KOPT-K1 (cell line): Measurements from ENCODE around the gene SUN2.

Source experiments
- H3K27ac ChIP-seq: fragments of 200-600 bp; sonication (generic); 2 replicates; pipeline ENCODE4 v1.5.1; 2016; ENCODE audit warnings: antibody characterized with exemption, mild to moderate bottlenecking, low read depth, low read length; ENCODE audit not compliant: poor library complexity, severe bottlenecking
- H3K36me3 ChIP-seq: fragments of 200-600 bp; sonication (generic); 2 replicates; pipeline ENCODE4 v1.5.1; 2017; ENCODE audit warnings: antibody characterized with exemption, mild to moderate bottlenecking, low read length, moderate library complexity; ENCODE audit not compliant: insufficient read depth
- H3K9me3 ChIP-seq: fragments of 200-600 bp; sonication (generic); 2 replicates; pipeline ENCODE4 v1.5.1; 2017; ENCODE audit warnings: antibody characterized with exemption, low read length, mild to moderate bottlenecking; ENCODE audit not compliant: insufficient read depth, poor library complexity, severe bottlenecking

SUN2 gene

GRCh38 chr22:38751066-38751421 lies 4.8 kb downstream of the SUN2 start:
- H3K9me3 ChIP-seq: no peaks in the 10 kb centered on the region
- peak overlapping the region; percentile 62 for H3K27ac ChIP-seq
- H3K36me3 ChIP-seq: peaks cover 79% of the 10 kb centered on the region

- H3K36me3 ChIP-seq: peaks cover 83% of the 10 kb centered on the region
- H3K9me3 ChIP-seq: no peaks in the 10 kb centered on the region
- H3K27ac ChIP-seq: no peak overlapping the region
Observed at GRCh38 chr22:38750638-38751037, 5.2 kb downstream of the SUN2 start.

GRCh38 chr22:38750104-38750503 lies 5.7 kb downstream of the SUN2 start:
- peaks cover 88% of the 10 kb centered on the region for H3K36me3 ChIP-seq
- H3K27ac ChIP-seq: no peak overlapping the region
- H3K9me3 ChIP-seq: no peaks in the 10 kb centered on the region

- H3K9me3 ChIP-seq: no peaks in the 10 kb centered on the region
- H3K27ac ChIP-seq: no peak overlapping the region
- peaks cover 99% of the 10 kb centered on the region for H3K36me3 ChIP-seq
Observed at GRCh38 chr22:38748487-38749136, 7.2 kb downstream of the SUN2 start.

GRCh38 chr22:38745676-38746460 lies 9.9 kb downstream of the SUN2 start:
- Histone ChIP-seq H3K27ac (no peak overlapping the region), H3K36me3 (peaks cover 100% of the 10 kb centered on the region), H3K9me3 (no peaks in the 10 kb centered on the region)

GRCh38 chr22:38744981-38745380 lies 10.8 kb downstream of the SUN2 start:
- peaks cover 100% of the 10 kb centered on the region for H3K36me3 ChIP-seq
- no peak overlapping the region for H3K27ac ChIP-seq
- no peaks in the 10 kb centered on the region for H3K9me3 ChIP-seq

GRCh38 chr22:38742176-38742942 lies 13.4 kb downstream of the SUN2 start:
- no peaks in the 10 kb centered on the region for H3K9me3 ChIP-seq
- peaks cover 100% of the 10 kb centered on the region for H3K36me3 ChIP-seq
- no peak overlapping the region for H3K27ac ChIP-seq

GRCh38 chr22:38741576-38741975 lies 14.2 kb downstream of the SUN2 start:
- peaks cover 100% of the 10 kb centered on the region for H3K36me3 ChIP-seq
- H3K27ac ChIP-seq: no peak overlapping the region
- H3K9me3 ChIP-seq: no peaks in the 10 kb centered on the region

- no peak overlapping the region for H3K27ac ChIP-seq
- no peaks in the 10 kb centered on the region for H3K9me3 ChIP-seq
- H3K36me3 ChIP-seq: peaks cover 100% of the 10 kb centered on the region
Observed at GRCh38 chr22:38741166-38741565, 14.6 kb downstream of the SUN2 start.

- Histone ChIP-seq H3K9me3 (no peaks in the 10 kb centered on the region), H3K36me3 (peaks cover 100% of the 10 kb centered on the region), H3K27ac (no peak overlapping the region)
Observed at GRCh38 chr22:38740754-38741153, 15.0 kb downstream of the SUN2 start.

GRCh38 chr22:38740116-38740723 lies 15.6 kb downstream of the SUN2 start:
- H3K9me3 ChIP-seq: no peaks in the 10 kb centered on the region
- H3K36me3 ChIP-seq: peaks cover 100% of the 10 kb centered on the region
- H3K27ac ChIP-seq: no peak overlapping the region

GRCh38 chr22:38739300-38740055 lies 16.3 kb downstream of the SUN2 start:
- H3K27ac ChIP-seq: no peak overlapping the region

GRCh38 chr22:38738475-38739070 lies 17.2 kb downstream of the SUN2 start:
- Histone ChIP-seq H3K27ac (no peak overlapping the region), H3K36me3 (peaks cover 100% of the 10 kb centered on the region), H3K9me3 (no peaks in the 10 kb centered on the region)

More at GRCh38 chr22:38739300-38740055, 16.3 kb downstream of the SUN2 start:
- H3K9me3 ChIP-seq: no peaks in the 10 kb centered on the region
- H3K36me3 ChIP-seq: peaks cover 100% of the 10 kb centered on the region
